Muscle layer of duodenum (tissue), 2 donors: ENCODE measurements around the gene SBF1.
"Not testable (repeated sequence)": the region's sequence is repeated elsewhere in the genome, so short reads cannot be mapped to it uniquely, and the experiment has no call there.

Experiments used
- H3K27ac ChIP-seq: one replicate; pipeline ENCODE4 v1.7.0; 2013; ENCODE audit warnings: mild to moderate bottlenecking, low read length
- H3K27me3 ChIP-seq: one replicate; pipeline ENCODE4 v1.7.0; 2013; ENCODE audit warnings: low read depth, mild to moderate bottlenecking, control low read depth, low read length
- H3K36me3 ChIP-seq, 2 donors: one replicate each; pipeline ENCODE4 v1.7.0; 2013; ENCODE audit warnings: low read length in 2 of 2, control low read depth in 1 of 2, mild to moderate bottlenecking in 1 of 2; ENCODE audit not compliant: insufficient read depth in 2 of 2, control insufficient read depth in 1 of 2
- H3K4me1 ChIP-seq, 2 donors: one replicate each; pipeline ENCODE4 v1.7.0; 2013; ENCODE audit warnings: low read length in 2 of 2, mild to moderate bottlenecking in 2 of 2, control low read depth in 1 of 2, moderate library complexity in 1 of 2; ENCODE audit not compliant: insufficient read depth in 2 of 2, control insufficient read depth in 1 of 2
- H3K4me3 ChIP-seq, 2 donors: one replicate each; pipeline ENCODE4 v1.7.0; 2013; ENCODE audit warnings: low read length in 2 of 2, low read depth in 1 of 2, mild to moderate bottlenecking in 1 of 2
- H3K9me3 ChIP-seq, 2 donors: one replicate each; pipeline ENCODE4 v1.7.0; 2013; ENCODE audit warnings: low read length in 2 of 2, control low read depth in 1 of 2, mild to moderate bottlenecking in 1 of 2; ENCODE audit not compliant: control insufficient read depth in 1 of 2
- donor health status: healthy.

The SBF1 gene

GRCh38 chr22:50474710-50475651 is at the start of gene SBF1:
SBF1 (minus strand) TSS chr22:50475035; CDS start chr22:50474840, 195 bp downstream.
- H3K4me3 ChIP-seq = peak within 1 kb of the TSS; percentile 63 to 75
- H3K36me3 ChIP-seq = no peaks in the 10 kb centered on the region
- H3K27ac ChIP-seq = no peak within 1 kb of the TSS
- no peaks in the 10 kb centered on the region for H3K9me3 ChIP-seq
- H3K4me1 ChIP-seq = peaks cover 16 to 47% of the 10 kb centered on the region in 2 donors
- no peaks in the 10 kb centered on the region for H3K27me3 ChIP-seq

DNA sequence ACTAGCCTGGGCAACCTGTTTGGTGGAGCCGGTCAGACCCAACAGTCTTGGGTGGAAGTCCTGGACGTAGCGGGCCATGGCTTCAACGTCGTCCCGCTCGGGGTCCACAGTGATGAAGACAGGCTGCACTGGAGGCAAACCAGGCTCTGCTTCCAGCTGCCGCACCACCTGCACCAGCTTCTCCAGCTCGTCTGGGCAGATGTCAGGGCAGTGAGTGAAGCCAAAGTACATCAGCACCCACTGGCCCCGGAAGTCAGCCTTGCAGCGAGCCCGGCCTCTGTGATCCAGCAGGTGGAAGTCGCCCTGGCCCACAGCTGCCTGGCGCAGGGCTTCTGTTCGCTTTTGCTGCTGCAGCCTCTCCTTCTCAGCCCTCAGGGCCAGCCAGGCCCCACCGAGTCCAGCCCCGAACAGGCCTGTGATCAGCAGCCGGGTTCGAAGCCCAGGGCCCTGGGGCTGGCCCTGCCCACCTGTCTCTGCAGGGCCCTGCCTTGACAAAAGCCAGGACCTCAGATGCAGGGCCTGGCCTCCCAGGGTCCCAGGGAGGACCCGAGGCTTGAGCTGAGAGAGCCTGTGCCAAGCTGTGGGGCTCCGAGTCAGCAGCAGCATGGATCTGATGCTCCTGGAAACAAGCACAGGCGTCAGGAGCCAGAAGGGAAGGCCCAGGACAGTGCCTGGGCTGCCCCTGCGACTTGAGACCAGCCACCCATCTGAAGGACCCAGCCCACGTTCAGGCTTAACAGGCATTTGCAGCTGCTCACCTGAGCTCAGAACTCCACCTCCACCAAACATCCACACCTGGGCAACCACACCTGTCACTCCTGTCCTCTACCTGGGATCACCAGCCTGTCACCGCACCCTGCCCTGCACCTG is 49.2 kb upstream of the SBF1 start:
- H3K4me1 ChIP-seq = peaks cover 10 to 31% of the 10 kb centered on the region in 2 donors
- no peaks in the 10 kb centered on the region for H3K27me3 ChIP-seq
- no peaks in the 10 kb centered on the region for H3K9me3 ChIP-seq
- peak overlapping the region; percentile 60 for H3K27ac ChIP-seq
- peak overlapping the region; percentile 67 to 82 for H3K4me3 ChIP-seq
- peaks cover 16 to 32% of the 10 kb centered on the region in 2 donors for H3K36me3 ChIP-seq

DNA sequence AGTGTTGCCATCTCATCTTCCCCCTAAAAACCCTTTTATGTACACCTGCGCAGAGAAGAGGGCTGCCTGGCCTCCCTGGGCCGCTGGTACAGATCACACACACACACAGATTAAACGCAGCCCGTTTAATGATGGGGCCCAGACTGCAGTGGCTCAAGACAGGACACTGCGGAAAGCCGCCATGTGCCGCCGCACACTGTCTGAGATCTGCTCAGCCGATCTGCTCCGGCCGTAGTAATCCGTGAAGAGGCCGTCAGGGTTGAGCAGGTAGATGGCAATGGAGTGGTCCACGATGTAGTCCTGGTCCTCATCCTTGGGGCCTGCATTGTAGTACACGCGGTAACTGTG is 48.6 kb upstream of the SBF1 start:
- H3K27me3 ChIP-seq = no peaks in the 10 kb centered on the region
- no peak overlapping the region for H3K27ac ChIP-seq
- H3K4me3 ChIP-seq = no peak overlapping the region
- H3K36me3 ChIP-seq = peaks cover 16 to 38% of the 10 kb centered on the region in 2 donors
- H3K4me1 ChIP-seq = peaks cover 9 to 31% of the 10 kb centered on the region in 2 donors
- H3K9me3 ChIP-seq = no peaks in the 10 kb centered on the region

DNA sequence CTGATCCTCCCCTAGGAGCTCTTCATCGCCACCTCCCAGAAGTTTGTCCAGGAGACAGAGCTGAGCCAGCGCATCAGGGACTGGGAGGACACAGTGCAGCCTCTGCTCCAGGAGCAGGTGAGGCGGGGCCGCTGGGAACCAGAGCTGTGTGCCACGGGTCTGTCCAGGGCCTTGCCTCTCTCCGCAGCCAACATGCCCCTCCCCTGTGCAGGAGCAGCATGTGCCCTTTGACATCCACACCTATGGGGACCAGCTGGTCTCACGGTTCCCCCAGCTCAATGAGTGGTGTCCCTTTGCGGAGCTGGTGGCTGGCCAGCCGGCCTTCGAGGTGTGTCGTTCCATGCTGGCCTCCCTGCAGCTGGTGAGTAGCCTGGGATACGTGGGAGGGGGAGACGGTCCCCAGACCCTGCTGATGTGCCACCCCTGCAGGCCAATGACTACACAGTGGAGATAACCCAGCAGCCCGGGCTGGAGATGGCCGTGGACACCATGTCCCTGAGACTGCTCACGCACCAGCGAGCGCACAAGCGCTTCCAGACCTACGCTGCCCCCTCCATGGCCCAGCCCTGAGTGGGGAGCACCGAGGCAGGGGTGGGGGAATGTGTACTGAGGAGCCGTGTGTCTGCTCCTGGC is 48.1 kb upstream of the SBF1 start:
- Histone ChIP-seq H3K4me3 (no peak overlapping the region), H3K9me3 (no peaks in the 10 kb centered on the region), H3K27me3 (no peaks in the 10 kb centered on the region), H3K27ac (no peak overlapping the region), H3K4me1 (peaks cover 6 to 31% of the 10 kb centered on the region in 2 donors), H3K36me3 (peaks cover 13 to 44% of the 10 kb centered on the region in 2 donors)

DNA sequence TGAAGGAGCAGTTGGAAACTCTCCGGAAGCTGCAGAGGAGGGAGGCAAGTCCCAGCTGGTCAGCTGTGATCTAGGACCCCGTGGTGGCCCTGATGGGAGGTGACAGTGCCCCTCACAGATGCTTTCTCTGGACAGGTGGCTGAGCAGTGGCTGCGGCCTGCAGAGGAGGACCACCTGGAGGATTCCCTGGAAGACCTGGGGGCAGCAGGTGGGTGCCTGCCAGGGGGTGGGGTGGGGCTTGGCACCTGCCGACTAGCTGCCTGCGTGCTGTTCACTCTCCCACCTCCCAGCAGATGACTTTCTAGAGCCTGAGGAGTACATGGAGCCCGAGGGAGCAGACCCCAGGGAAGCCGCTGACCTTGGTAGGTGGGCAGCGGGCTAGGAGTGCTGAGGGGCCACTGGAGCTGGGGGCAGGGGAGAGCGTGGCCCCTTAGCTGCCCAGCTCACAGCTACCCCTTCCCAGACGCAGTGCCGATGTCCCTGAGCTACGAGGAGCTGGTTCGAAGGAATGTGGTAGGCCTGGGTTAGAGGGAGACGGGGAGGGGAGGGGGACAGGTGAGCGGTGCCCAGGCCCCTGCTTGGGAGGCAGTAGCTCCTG is 47.5 kb upstream of the SBF1 start:
- peaks cover 20 to 50% of the 10 kb centered on the region in 2 donors for H3K36me3 ChIP-seq

GRCh38 chr22:50521710-50522109 is 46.9 kb upstream of the SBF1 start:
- no peak overlapping the region for H3K4me3 ChIP-seq
- no peaks in the 10 kb centered on the region for H3K9me3 ChIP-seq
- peaks cover 6 to 21% of the 10 kb centered on the region in 2 donors for H3K4me1 ChIP-seq
- H3K27me3 ChIP-seq = no peaks in the 10 kb centered on the region
- H3K27ac ChIP-seq = no peak overlapping the region
- H3K36me3 ChIP-seq = peaks cover 22 to 56% of the 10 kb centered on the region in 2 donors

More for the DNA sequence above, 47.5 kb upstream of the SBF1 start:
- H3K4me3 ChIP-seq = no peak overlapping the region
- H3K27ac ChIP-seq = no peak overlapping the region
- H3K27me3 ChIP-seq = no peaks in the 10 kb centered on the region
- H3K9me3 ChIP-seq = no peaks in the 10 kb centered on the region
- peaks cover 6 to 27% of the 10 kb centered on the region in 2 donors for H3K4me1 ChIP-seq

DNA sequence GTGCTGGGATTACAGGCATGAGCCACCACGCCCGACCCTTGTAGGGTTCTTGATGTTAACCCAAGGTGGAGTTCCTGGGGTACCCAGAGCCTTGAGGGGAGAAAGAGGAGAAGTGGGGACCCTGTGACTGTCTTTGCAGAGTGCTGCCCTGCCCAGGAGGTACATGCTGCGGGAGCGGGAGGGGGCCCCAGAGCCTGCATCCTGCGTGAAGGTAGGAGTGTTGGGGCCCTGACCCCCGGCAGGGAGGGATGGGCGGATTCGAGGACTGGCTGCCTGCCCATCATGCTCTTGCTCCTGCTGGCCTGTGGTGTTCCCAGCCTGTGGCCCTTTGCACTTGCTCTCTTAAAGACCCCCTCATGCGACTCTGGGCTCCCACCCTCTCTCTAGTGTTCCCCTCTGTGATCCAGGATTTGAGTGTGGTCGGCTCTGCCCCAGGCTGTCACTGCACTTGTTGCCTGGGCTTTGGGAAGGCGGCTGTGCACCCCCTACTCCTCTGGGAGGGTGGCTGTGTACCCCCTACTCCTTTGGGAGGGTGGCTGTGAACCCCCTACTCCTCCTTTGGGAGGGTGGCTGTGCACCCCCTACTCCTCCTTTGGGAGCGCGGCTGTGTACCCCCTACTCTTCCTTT is 46.1 kb upstream of the SBF1 start:
- Histone ChIP-seq H3K36me3 (peaks cover 28 to 59% of the 10 kb centered on the region in 2 donors), H3K4me1 (peaks cover 6 to 14% of the 10 kb centered on the region in 2 donors), H3K9me3 (no peaks in the 10 kb centered on the region), H3K27me3 (no peaks in the 10 kb centered on the region), H3K4me3 (no peak overlapping the region), H3K27ac (no peak overlapping the region)

DNA sequence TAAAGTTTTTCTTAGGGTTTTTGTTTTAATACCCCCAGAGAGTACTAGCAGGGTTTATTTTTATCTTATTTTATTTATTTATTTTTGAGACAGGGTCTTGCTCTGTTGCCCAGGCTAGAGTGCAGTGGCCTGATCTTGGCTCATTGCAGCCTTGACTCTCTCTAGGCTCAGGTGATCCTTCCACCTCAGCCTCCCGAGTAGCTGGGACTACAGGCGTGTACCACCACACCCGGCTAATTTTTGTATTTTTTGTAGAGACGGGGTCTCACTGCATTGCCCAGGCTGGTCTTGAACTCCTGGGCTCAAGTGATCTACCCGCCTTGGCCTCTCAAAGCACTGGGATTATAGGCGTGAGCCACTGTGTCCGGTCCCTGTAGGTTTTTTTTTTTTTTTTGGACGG is 45.3 kb upstream of the SBF1 start:
- H3K27me3 ChIP-seq, H3K27ac ChIP-seq, H3K9me3 ChIP-seq, H3K4me3 ChIP-seq: not testable (repeated sequence)
- Histone ChIP-seq H3K4me1 (peaks cover 6 to 14% of the 10 kb centered on the region in 2 donors), H3K36me3 (peaks cover 28 to 59% of the 10 kb centered on the region in 2 donors)

DNA sequence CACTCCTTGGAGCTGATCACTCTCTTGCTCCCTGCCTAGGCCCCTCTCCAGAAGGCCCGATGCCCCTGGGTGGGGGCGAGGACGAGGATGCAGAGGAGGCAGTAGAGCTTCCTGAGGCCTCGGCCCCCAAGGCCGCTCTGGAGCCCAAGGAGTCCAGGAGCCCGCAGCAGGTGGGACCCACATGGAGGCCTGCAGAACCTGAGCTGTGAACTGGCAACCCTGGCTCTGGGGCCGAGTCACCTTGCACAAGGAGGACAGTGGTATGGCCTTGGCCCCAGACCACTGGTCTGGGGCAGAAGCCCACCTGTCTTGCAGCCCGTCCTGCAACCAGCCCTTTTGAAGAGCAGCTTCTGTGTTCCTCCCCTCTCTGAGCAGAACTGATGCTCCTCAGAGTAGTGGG is 44.3 kb upstream of the SBF1 start:
- H3K27ac ChIP-seq = no peak overlapping the region
- H3K9me3 ChIP-seq = no peaks in the 10 kb centered on the region
- H3K4me1 ChIP-seq = peaks cover 0 to 5% of the 10 kb centered on the region in 2 donors
- no peaks in the 10 kb centered on the region for H3K27me3 ChIP-seq
- H3K4me3 ChIP-seq = no peak overlapping the region
- H3K36me3 ChIP-seq = peaks cover 28 to 59% of the 10 kb centered on the region in 2 donors

GRCh38 chr22:50518606-50519005 is 43.8 kb upstream of the SBF1 start:
- no peak overlapping the region for H3K4me3 ChIP-seq
- H3K27me3 ChIP-seq = no peaks in the 10 kb centered on the region
- no peaks in the 10 kb centered on the region for H3K9me3 ChIP-seq
- H3K36me3 ChIP-seq = peaks cover 28 to 59% of the 10 kb centered on the region in 2 donors
- H3K27ac ChIP-seq = no peak overlapping the region
- H3K4me1 ChIP-seq = no peaks in the 10 kb centered on the region
